HCT116 (cell line): ENCODE measurements around the gene GPT2. TPM values are rescaled to one million over a fixed set of nuclear protein-coding genes. Genes with fewer than 3 reads are reported as not detected.

Experiments
- ATAC-seq: fragments of 200-7000 bp; cut with Tn5 transposase; 2 replicates; pipeline ENCODE4 v1.9.1; 2020; ENCODE audit warnings: mild to moderate bottlenecking, moderate library complexity
- BruUV-seq: library from RNA; stranded (reverse); fragments of 400-500 nt; replicated peaks from 2 replicates; lab custom pipeline; 2021; lab: Mats Ljungman, UMichigan
- CTCF ChIA-PET: fragments of 300-600 bp; sonication (Branson Sonifier 250); formaldehyde crosslinking; loops from one replicate; lab custom pipeline; 2021; ENCODE audit warnings: antibody characterized with exemption; lab: Charles Lee
- POLR2A ChIA-PET: fragments of 300-600, 350-600 bp; sonication (Branson Sonifier 250); formaldehyde crosslinking; loops from one replicate; lab custom pipeline; 2021; ENCODE audit warnings: antibody characterized with exemption; lab: Charles Lee
- RAD21 ChIA-PET, 2 experiments: fragments of 300-600 bp; sonication (Branson Sonifier 250); formaldehyde crosslinking; loops; one replicate each; lab custom pipeline; 2023; ENCODE audit warnings: low total read pairs in 2 of 2; ENCODE audit not compliant: uncharacterized antibody in 2 of 2, unreplicated experiment in 2 of 2, low non-redundant PET in 1 of 2; lab: Charles Lee
- DNase-seq: peaks from one replicate; pipeline ENCODE4 v3.0.0-alpha.2; 2010; ENCODE audit warnings: low read depth, low spot score
- H2AFZ ChIP-seq: fragments of 200-600 bp; shearing (Covaris generic), sonication (generic); 2 replicates; pipeline ENCODE4 v1.6.1; 2017; ENCODE audit warnings: low read depth, mixed run types, mixed read lengths, antibody characterized with exemption, low read length; ENCODE audit not compliant: poor library complexity, severe bottlenecking
- H3K27ac ChIP-seq: 2 replicates; pipeline ENCODE4 v1.5.1; 2012; ENCODE audit warnings: low read depth, low read length
- H3K27me3 ChIP-seq: fragments of 200-600 bp; sonication (generic); 2 replicates; pipeline ENCODE4 v1.6.1; 2016; ENCODE audit warnings: mixed run types, low read length, mixed read lengths; ENCODE audit not compliant: insufficient read depth
- H3K36me3 ChIP-seq, 2 experiments: fragments of 200-500 bp in 1 of 2; fragments of 200-600 bp in 1 of 2; sonication (Bioruptor generic) in 1 of 2; sonication (generic) in 1 of 2; 2 replicates each; pipeline versions ENCODE4 v1.5.1 to v1.6.1; 2014 to 2016; ENCODE audit warnings: low read length in 2 of 2, inconsistent platforms in 1 of 2, mixed read lengths in 1 of 2, mixed run types in 1 of 2; ENCODE audit not compliant: insufficient read depth in 2 of 2, control insufficient read depth in 1 of 2
- H3K4me1 ChIP-seq, 2 experiments: fragments of 200-600 bp in 1 of 2; sonication (generic) in 1 of 2; 2 replicates each; pipeline versions ENCODE4 v1.5.1 to v1.6.1; 2012 to 2017; ENCODE audit warnings: low read length in 2 of 2, inconsistent platforms in 1 of 2, mild to moderate bottlenecking in 1 of 2, mixed read lengths in 1 of 2, mixed run types in 1 of 2, moderate library complexity in 1 of 2; ENCODE audit not compliant: insufficient read depth in 2 of 2, control insufficient read depth in 1 of 2
- H3K4me2 ChIP-seq: fragments of 200-600 bp; sonication (generic); 2 replicates; pipeline ENCODE4 v1.6.1; 2017; ENCODE audit warnings: mixed run types, low read length, mixed read lengths
- H3K4me3 ChIP-seq, 2 experiments: fragments of 200-600 bp in 1 of 2; sonication (generic) in 1 of 2; replicated peaks in 1 of 2; 2 replicates each; pipeline ENCODE4 v1.5.1; 2011 to 2016; ENCODE audit warnings: low read length in 2 of 2, control low read depth in 1 of 2, low read depth in 1 of 2, mild to moderate bottlenecking in 1 of 2, mixed read lengths in 1 of 2, mixed run types in 1 of 2
- H3K79me2 ChIP-seq: fragments of 200-600 bp; sonication (generic); 2 replicates; pipeline ENCODE4 v1.6.1; 2017; ENCODE audit warnings: mild to moderate bottlenecking, mixed run types, low read length, moderate library complexity, mixed read lengths; ENCODE audit not compliant: insufficient read depth
- H3K9ac ChIP-seq: fragments of 200-600 bp; sonication (generic); 2 replicates; pipeline ENCODE4 v1.6.1; 2016; ENCODE audit warnings: low read length, mixed read lengths
- H3K9me2 ChIP-seq: fragments of 200-600 bp; sonication (generic), shearing (Covaris generic); 2 replicates; pipeline ENCODE4 v1.6.1; 2017; ENCODE audit warnings: mixed run types, mild to moderate bottlenecking, moderate library complexity; ENCODE audit not compliant: insufficient read depth
- H3K9me3 ChIP-seq, 2 experiments: fragments of 200-500 bp in 1 of 2; fragments of 200-600 bp in 1 of 2; sonication (Bioruptor generic) in 1 of 2; sonication (generic) in 1 of 2; 2 replicates each; pipeline ENCODE4 v1.6.1; 2014 to 2017; ENCODE audit warnings: low read length in 2 of 2, mixed read lengths in 2 of 2, inconsistent platforms in 1 of 2, low read depth in 1 of 2, mild to moderate bottlenecking in 1 of 2, mixed run types in 1 of 2, moderate library complexity in 1 of 2; ENCODE audit not compliant: control insufficient read depth in 1 of 2, insufficient read depth in 1 of 2
- H4K20me1 ChIP-seq: fragments of 200-600 bp; sonication (generic), shearing (Covaris generic); 2 replicates; pipeline ENCODE4 v1.6.1; 2017; ENCODE audit warnings: mixed run types, mild to moderate bottlenecking, moderate library complexity; ENCODE audit not compliant: insufficient read depth
- EGR1 ChIP-seq: IDR thresholded peaks from 2 replicates; pipeline ENCODE4 v1.6.1; 2012; ENCODE audit warnings: low read depth
- ELF1 ChIP-seq: IDR thresholded peaks from 2 replicates; pipeline ENCODE4 v1.6.1; 2012; ENCODE audit warnings: low read depth, borderline replicate concordance
- EZH2phosphoT487 ChIP-seq: fragments of 200-600 bp; IDR thresholded peaks from 2 replicates; pipeline ENCODE4 v1.6.1; 2018; ENCODE audit warnings: antibody characterized with exemption, borderline replicate concordance
- JUND ChIP-seq: IDR thresholded peaks from 2 replicates; pipeline ENCODE4 v1.6.1; 2012
- POLR2A ChIP-seq: IDR thresholded peaks from 2 replicates; pipeline ENCODE4 v1.7.0; 2011; ENCODE audit warnings: borderline replicate concordance; ENCODE audit not compliant: insufficient read depth, insufficient read length; ENCODE audit errors: extremely low read depth
- SP1 ChIP-seq: IDR thresholded peaks from 2 replicates; pipeline ENCODE4 v1.6.1; 2012; ENCODE audit warnings: low read depth
- SRF ChIP-seq: IDR thresholded peaks from 2 replicates; pipeline ENCODE4 v1.6.1; 2012; ENCODE audit warnings: low read depth
- TCF7L2 ChIP-seq: IDR thresholded peaks from 2 replicates; pipeline ENCODE4 v1.7.0; 2011; ENCODE audit warnings: borderline replicate concordance, inconsistent platforms; ENCODE audit not compliant: insufficient read depth, insufficient read length; ENCODE audit errors: extremely low read depth
- YY1 ChIP-seq: IDR thresholded peaks from 2 replicates; pipeline ENCODE4 v1.6.1; 2011; ENCODE audit warnings: low read length, low read depth, moderate library complexity, mild to moderate bottlenecking; ENCODE audit not compliant: insufficient replicate concordance; ENCODE audit errors: extremely low read depth
- ZFX ChIP-seq: fragments of 450-650 bp; IDR thresholded peaks from 2 replicates; pipeline ENCODE4 v1.6.1; 2017
- ZNF274 ChIP-seq: fragments of 200-500 bp; sonication (Bioruptor generic); IDR thresholded peaks from 2 replicates; pipeline ENCODE4 v1.6.1; 2014; ENCODE audit warnings: mild to moderate bottlenecking, low read depth, low read length, inconsistent platforms
- intact Hi-C: fragments of 100-400 bp; cut with micrococcal nuclease; formaldehyde crosslinking; loops from 2 replicates; pipeline ENCODE4 v1.10.0; 2022
- total RNA-seq: library from RNA; stranded (reverse); gene quantifications from one replicate; pipeline ENCODE4 v1.2.1, GENCODE V29; 2021; ENCODE audit not compliant: unreplicated experiment
- TF ChIP-seq, protein P1 (sequence below): IDR thresholded peaks from 2 replicates; pipeline ENCODE4 v1.6.1; 2012; ENCODE audit warnings: low read depth
- TF ChIP-seq, protein P2 (sequence below): IDR thresholded peaks from 2 replicates; pipeline ENCODE4 v1.6.1; 2011; ENCODE audit warnings: mild to moderate bottlenecking, low read length, moderate library complexity; ENCODE audit not compliant: insufficient replicate concordance; ENCODE audit errors: extremely low read depth
- TF ChIP-seq, protein P3 (sequence below), 3 experiments: fragments of 200-600 bp in 1 of 3; sonication (generic) in 1 of 3; IDR thresholded peaks in 2 of 3; conservative IDR thresholded peaks in 1 of 3; 2 replicates each; pipeline ENCODE4 v1.5.1; 2012 to 2017; ENCODE audit warnings: low read depth in 2 of 3, low read length in 2 of 3, antibody characterized with exemption in 1 of 3, borderline replicate concordance in 1 of 3, control low read depth in 1 of 3, mild to moderate bottlenecking in 1 of 3, mixed read lengths in 1 of 3, mixed run types in 1 of 3, moderate library complexity in 1 of 3; ENCODE audit not compliant: insufficient read depth in 1 of 3
- TF ChIP-seq, protein P4 (sequence below): IDR thresholded peaks from 2 replicates; pipeline ENCODE4 v1.6.1; 2012
- TF ChIP-seq, protein P5 (sequence below): IDR thresholded peaks from 2 replicates; pipeline ENCODE4 v1.6.1; 2012

Gene GPT2
- total RNA-seq, 1 experiment from 2014 or later, result 50.6 TPM

DNA sequence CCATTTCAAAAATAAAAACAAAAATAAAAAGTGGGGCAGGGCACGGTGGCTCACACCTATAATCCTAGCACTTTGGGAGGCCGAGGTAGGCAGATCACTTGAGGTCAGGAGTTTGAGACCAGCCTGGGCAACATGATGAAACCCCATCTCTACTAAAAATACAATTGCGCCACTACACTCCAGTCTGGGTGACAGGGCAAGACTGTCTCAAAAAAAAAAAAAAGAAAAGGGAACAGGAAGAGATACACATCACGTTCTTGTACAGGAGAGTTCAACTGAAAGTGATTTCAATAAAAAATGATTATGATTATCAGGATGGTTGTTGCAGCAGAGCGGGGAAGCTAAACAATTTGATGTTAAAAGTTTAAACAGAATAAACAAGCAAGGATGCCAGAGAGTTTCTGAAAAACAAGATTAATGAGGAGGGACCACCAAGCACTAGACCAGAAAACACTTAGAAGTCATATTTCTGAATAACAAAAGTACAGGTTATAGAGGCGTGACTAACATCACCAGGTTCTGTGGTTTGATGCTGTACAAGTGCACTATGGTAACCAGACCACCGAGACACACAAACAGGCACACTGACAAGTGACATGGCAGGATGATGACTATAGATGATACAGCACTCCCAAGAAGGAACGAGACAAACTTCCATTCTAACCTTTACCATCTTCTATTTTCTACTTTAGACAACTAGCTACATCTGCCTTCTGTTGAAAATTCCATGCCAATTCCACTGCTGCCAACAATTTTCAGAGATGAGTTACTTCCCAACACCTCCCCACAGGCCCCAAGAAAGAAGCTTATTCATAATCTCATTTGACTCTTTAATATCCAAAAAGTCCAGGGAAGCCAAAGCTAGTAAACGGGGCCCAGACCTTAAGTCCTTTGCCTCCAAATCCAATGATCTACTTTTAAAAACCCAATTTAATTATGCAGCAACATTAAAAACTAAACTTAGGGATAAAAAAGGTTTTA lies 77.5 kb downstream of the GPT2 start:
- no peaks in the 10 kb centered on the region for H3K9me3 ChIP-seq
- no peaks in the 10 kb centered on the region for H3K4me1 ChIP-seq
- CTCF ChIA-PET, result interaction anchor here (1.0 to 1.4 kb wide), 2 partner anchors 13 to 76 kb away, joined by 3 read pairs; no protein-coding TSS in a partner anchor
- H3K4me2 ChIP-seq, result no peak overlapping the region
- no peak for DNase-seq
- no peaks in the 10 kb centered on the region for H3K9me2 ChIP-seq
- H3K9ac ChIP-seq, result no peak overlapping the region
- intact Hi-C loops, result no loop called here
- no peak overlapping the region for H3K27ac ChIP-seq
- H4K20me1 ChIP-seq, result peaks cover 11% of the 10 kb centered on the region; the same call in 1 of the 2 replicates
- POLR2A ChIA-PET, result no interaction called here
- H3K79me2 ChIP-seq, result peaks cover 75% of the 10 kb centered on the region
- no peak overlapping the region for H2AFZ ChIP-seq
- H3K27me3 ChIP-seq, result no peaks in the 10 kb centered on the region
- TF ChIP-seq ELF1 (no peak), EGR1 (no peak), EZH2phosphoT487 (no peak), SP1 (no peak), ZNF274 (no peak), ZFX (no peak), SRF (no peak), YY1 (no peak), TCF7L2 (no peak), JUND (no peak), POLR2A (no peak)
- TF ChIP-seq, protein P1, sequence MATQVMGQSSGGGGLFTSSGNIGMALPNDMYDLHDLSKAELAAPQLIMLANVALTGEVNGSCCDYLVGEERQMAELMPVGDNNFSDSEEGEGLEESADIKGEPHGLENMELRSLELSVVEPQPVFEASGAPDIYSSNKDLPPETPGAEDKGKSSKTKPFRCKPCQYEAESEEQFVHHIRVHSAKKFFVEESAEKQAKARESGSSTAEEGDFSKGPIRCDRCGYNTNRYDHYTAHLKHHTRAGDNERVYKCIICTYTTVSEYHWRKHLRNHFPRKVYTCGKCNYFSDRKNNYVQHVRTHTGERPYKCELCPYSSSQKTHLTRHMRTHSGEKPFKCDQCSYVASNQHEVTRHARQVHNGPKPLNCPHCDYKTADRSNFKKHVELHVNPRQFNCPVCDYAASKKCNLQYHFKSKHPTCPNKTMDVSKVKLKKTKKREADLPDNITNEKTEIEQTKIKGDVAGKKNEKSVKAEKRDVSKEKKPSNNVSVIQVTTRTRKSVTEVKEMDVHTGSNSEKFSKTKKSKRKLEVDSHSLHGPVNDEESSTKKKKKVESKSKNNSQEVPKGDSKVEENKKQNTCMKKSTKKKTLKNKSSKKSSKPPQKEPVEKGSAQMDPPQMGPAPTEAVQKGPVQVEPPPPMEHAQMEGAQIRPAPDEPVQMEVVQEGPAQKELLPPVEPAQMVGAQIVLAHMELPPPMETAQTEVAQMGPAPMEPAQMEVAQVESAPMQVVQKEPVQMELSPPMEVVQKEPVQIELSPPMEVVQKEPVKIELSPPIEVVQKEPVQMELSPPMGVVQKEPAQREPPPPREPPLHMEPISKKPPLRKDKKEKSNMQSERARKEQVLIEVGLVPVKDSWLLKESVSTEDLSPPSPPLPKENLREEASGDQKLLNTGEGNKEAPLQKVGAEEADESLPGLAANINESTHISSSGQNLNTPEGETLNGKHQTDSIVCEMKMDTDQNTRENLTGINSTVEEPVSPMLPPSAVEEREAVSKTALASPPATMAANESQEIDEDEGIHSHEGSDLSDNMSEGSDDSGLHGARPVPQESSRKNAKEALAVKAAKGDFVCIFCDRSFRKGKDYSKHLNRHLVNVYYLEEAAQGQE, result no peak
- TF ChIP-seq, protein P2, sequence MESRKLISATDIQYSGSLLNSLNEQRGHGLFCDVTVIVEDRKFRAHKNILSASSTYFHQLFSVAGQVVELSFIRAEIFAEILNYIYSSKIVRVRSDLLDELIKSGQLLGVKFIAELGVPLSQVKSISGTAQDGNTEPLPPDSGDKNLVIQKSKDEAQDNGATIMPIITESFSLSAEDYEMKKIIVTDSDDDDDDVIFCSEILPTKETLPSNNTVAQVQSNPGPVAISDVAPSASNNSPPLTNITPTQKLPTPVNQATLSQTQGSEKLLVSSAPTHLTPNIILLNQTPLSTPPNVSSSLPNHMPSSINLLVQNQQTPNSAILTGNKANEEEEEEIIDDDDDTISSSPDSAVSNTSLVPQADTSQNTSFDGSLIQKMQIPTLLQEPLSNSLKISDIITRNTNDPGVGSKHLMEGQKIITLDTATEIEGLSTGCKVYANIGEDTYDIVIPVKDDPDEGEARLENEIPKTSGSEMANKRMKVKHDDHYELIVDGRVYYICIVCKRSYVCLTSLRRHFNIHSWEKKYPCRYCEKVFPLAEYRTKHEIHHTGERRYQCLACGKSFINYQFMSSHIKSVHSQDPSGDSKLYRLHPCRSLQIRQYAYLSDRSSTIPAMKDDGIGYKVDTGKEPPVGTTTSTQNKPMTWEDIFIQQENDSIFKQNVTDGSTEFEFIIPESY, result no peak
- TF ChIP-seq, protein P3, sequence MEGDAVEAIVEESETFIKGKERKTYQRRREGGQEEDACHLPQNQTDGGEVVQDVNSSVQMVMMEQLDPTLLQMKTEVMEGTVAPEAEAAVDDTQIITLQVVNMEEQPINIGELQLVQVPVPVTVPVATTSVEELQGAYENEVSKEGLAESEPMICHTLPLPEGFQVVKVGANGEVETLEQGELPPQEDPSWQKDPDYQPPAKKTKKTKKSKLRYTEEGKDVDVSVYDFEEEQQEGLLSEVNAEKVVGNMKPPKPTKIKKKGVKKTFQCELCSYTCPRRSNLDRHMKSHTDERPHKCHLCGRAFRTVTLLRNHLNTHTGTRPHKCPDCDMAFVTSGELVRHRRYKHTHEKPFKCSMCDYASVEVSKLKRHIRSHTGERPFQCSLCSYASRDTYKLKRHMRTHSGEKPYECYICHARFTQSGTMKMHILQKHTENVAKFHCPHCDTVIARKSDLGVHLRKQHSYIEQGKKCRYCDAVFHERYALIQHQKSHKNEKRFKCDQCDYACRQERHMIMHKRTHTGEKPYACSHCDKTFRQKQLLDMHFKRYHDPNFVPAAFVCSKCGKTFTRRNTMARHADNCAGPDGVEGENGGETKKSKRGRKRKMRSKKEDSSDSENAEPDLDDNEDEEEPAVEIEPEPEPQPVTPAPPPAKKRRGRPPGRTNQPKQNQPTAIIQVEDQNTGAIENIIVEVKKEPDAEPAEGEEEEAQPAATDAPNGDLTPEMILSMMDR (IDR thresholded peaks at IDR 0.05 in 2 of 3, conservative IDR thresholded peaks at IDR 0.05 in 1 of 3; ENCODE audit: borderline replicate concordance in 1 of 3, insufficient read depth in 1 of 3, low read depth in 2 of 3, low read length in 2 of 3), result no peak
- TF ChIP-seq, protein P4, sequence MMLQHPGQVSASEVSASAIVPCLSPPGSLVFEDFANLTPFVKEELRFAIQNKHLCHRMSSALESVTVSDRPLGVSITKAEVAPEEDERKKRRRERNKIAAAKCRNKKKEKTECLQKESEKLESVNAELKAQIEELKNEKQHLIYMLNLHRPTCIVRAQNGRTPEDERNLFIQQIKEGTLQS, result no peak
- TF ChIP-seq, protein P5, sequence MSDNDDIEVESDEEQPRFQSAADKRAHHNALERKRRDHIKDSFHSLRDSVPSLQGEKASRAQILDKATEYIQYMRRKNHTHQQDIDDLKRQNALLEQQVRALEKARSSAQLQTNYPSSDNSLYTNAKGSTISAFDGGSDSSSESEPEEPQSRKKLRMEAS, result no peak
- TF ChIP-seq, all 23 proteins: peak for 0
- Histone ChIP-seq H3K36me3 (peaks cover 65 to 78% of the 10 kb centered on the region in 2 experiments), H3K4me3 (no peak overlapping the region)
- no peak for ATAC-seq
- BruUV-seq, result no TSS peak
- RAD21 ChIA-PET, result no interaction called here
